22Rv1 (cell line): ENCODE measurements around the gene CCDC28A.
A peak's percentile ranks its signal among the peaks of the same experiment; 100 is the strongest.

Experiments used
- H3K27ac ChIP-seq: fragments of 450-650 bp; 2 replicates; pipeline ENCODE4 v1.5.1; 2017
- CTCF ChIP-seq: fragments of 450-650 bp; IDR thresholded peaks from 2 replicates; pipeline ENCODE4 v1.5.1; 2017; ENCODE audit warnings: mild to moderate bottlenecking
- ZFX ChIP-seq: fragments of 450-650 bp; IDR thresholded peaks from 2 replicates; pipeline ENCODE4 v1.6.1; 2017; ENCODE audit warnings: antibody characterized with exemption, borderline replicate concordance

CCDC28A gene

GRCh38 chr6:138795809-138796603 lies 22.4 kb downstream of the CCDC28A start, which contains the start of gene ECT2L:
Gene ECT2L, plus strand, starts transcription at chr6:138796087. Its CDS starts 17,188 bp downstream, at chr6:138813275.
- no peak within 1 kb of the TSS for H3K27ac ChIP-seq
- TF ChIP-seq ZFX (no peak), CTCF (no peak)

- H3K27ac ChIP-seq, result no peak overlapping the region
- TF ChIP-seq ZFX (no peak), CTCF (no peak)
These were observed 23.2 kb downstream of the CCDC28A start for GRCh38 chr6:138796771-138797170.

- TF ChIP-seq ZFX, result no peak
- TF ChIP-seq CTCF, result no peak
- H3K27ac ChIP-seq, result no peak overlapping the region
These were observed 24.4 kb downstream of the CCDC28A start for GRCh38 chr6:138797806-138798446.

- no peak overlapping the region for H3K27ac ChIP-seq
- TF ChIP-seq CTCF (peak; percentile 8; the same call in 1 of the 2 replicates), ZFX (no peak)
These were observed 27.0 kb downstream of the CCDC28A start for GRCh38 chr6:138800377-138801150.

- H3K27ac ChIP-seq, result no peak overlapping the region
- TF ChIP-seq CTCF, result no peak
- TF ChIP-seq ZFX, result no peak
These were observed 29.8 kb downstream of the CCDC28A start for GRCh38 chr6:138803331-138803730.

- TF ChIP-seq CTCF (no peak), ZFX (no peak)
- no peak overlapping the region for H3K27ac ChIP-seq
These were observed 30.3 kb downstream of the CCDC28A start for GRCh38 chr6:138803861-138804260.
